Measurements from ENCODE around the gene AKNA.

DNA sequence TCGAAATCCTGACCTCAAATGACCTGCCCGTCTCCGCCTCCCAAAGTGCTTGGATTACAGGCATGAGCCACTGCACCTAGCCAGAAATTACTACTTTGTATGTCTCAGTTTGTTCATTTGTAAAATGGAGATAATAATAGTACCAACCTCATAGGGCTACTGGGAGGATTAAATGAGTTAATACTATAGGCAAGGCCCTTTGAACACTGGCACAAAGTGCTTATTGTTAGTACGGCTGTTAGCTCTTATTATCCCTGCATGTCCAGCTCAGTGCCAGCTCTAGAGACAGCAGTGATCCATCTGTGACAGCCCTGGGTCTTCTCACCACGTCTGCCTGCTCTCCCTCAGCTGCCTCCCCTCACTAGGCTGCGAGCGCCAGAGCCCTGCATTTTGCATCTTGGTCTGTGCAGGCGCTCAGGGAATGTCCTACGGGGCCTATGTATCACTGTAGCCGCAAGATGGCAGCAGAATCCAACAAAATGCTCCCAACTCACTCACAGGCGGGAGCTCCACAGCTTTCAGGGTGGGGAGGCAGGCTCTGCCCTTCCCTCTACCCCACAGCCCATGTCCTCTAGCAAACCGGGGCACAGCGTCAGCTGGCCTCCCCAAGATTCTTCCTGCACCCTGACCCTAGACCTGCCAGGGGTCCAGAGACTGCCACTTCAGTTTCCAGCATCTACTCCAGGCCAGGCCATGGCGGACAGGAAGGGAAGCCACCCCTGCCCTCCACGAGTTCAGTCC, 17.7 kb upstream of the AKNA start:
- no peak for TF ChIP-seq GATA2 (IDR thresholded peaks at IDR 0.05; ENCODE audit: low read depth, low read length)
- TF ChIP-seq GATA3 (IDR thresholded peaks at IDR 0.05; ENCODE audit: low read depth, low read length): no peak

Measured in SH-SY5Y (cell line).